Measurements from ENCODE around the gene ZCCHC3.

Gene ZCCHC3

DNA sequence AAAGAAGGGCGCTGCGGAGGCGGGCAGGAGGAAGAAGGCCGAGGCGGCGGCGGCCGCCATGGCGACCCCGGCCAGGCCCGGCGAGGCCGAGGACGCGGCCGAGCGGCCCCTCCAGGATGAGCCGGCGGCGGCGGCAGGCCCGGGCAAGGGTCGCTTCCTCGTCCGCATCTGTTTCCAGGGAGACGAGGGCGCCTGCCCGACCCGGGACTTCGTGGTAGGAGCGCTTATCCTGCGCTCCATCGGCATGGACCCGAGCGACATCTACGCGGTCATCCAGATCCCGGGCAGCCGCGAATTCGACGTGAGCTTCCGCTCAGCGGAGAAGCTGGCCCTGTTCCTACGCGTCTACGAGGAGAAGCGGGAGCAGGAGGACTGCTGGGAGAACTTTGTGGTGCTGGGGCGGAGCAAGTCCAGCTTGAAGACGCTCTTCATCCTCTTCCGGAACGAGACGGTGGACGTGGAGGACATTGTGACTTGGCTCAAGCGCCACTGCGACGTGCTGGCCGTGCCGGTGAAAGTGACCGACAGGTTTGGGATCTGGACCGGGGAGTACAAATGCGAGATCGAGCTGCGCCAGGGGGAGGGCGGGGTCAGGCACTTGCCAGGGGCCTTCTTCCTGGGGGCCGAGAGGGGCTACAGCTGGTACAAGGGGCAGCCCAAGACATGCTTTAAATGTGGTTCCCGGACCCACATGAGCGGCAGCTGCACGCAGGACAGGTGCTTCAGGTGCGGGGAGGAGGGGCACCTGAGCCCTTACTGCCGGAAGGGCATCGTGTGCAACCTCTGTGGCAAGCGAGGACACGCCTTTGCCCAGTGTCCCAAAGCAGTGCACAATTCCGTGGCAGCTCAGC, 780 bp downstream of the ZCCHC3 start:
- Histone ChIP-seq H3K4me3 (ENCODE audit: low read depth in 1 of 5, low read length in 5 of 5) (peak overlapping the region; percentile 85 to 95 (median 90)), H3K9me3 (ENCODE audit: control insufficient read depth in 5 of 5, low read length in 5 of 5) (no peaks in the 10 kb centered on the region), H3K4me1 (ENCODE audit: control insufficient read depth in 5 of 5, insufficient read depth in 5 of 5, low read length in 5 of 5) (peaks cover 7 to 43% (median 39%) of the 10 kb centered on the region in 5 donors), H3K27ac (ENCODE audit: low read depth, low read length) (peak overlapping the region; percentile 78), H3K27me3 (ENCODE audit: control insufficient read depth in 5 of 5, insufficient read depth in 4 of 5, low read length in 5 of 5) (no peaks in the 10 kb centered on the region), H3K9ac (ENCODE audit: low read length in 5 of 5) (peak overlapping the region; percentile 68 to 98 (median 91)), H3K36me3 (ENCODE audit: control insufficient read depth in 5 of 5, insufficient read depth in 5 of 5, low read length in 5 of 5) (peaks cover 0 to 8% (median 0%) of the 10 kb centered on the region in 5 donors)

GRCh38 chr20:298776-299391, 1.5 kb downstream of the ZCCHC3 start:
- peak overlapping the region; percentile 85 to 95 (median 90) for H3K4me3 ChIP-seq (ENCODE audit: low read depth in 1 of 5, low read length in 5 of 5)
- H3K36me3 ChIP-seq (ENCODE audit: control insufficient read depth in 5 of 5, insufficient read depth in 5 of 5, low read length in 5 of 5) = peaks cover 0 to 8% (median 0%) of the 10 kb centered on the region in 5 donors
- peak overlapping the region; percentile 78 for H3K27ac ChIP-seq (ENCODE audit: low read depth, low read length)
- H3K9ac ChIP-seq (ENCODE audit: low read length in 5 of 5) = peak overlapping the region; percentile 68 to 98 (median 91)
- H3K9me3 ChIP-seq (ENCODE audit: control insufficient read depth in 5 of 5, low read length in 5 of 5) = no peaks in the 10 kb centered on the region
- H3K4me1 ChIP-seq (ENCODE audit: control insufficient read depth in 5 of 5, insufficient read depth in 5 of 5, low read length in 5 of 5) = peaks cover 7 to 43% (median 39%) of the 10 kb centered on the region in 5 donors
- H3K27me3 ChIP-seq (ENCODE audit: control insufficient read depth in 5 of 5, insufficient read depth in 4 of 5, low read length in 5 of 5) = no peaks in the 10 kb centered on the region

DNA sequence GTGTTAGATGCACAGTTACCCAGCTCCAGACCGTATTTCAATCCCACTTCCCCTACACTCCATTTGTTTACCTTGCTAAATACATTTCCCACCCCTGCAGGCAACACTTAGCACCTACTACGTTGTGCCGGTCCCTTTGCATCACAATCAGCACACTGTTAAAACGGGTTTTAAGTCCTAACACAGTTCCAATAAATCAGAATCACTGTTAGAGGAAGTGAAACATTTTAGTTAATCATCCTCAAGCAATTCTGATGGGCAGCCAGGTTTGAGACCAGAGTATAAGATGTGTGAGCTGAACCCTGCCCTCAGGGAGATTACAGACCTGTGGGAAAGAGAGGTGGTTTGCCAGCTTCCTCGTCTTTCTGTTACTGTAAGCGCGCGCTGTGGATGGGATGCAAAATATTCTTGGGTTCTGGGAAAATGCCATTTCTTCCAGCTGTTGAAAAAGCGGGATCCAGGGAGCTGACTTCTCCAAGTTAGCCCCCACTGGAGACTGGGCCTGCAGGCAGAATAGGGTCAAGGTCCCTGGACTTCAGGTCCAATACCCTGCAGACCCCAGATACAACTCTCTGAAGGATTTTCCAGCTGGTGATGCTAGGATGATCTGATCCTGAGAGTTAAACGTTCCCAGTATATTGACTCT, 3.1 kb downstream of the ZCCHC3 start:
- Histone ChIP-seq H3K27ac (ENCODE audit: low read depth, low read length) (no peak overlapping the region), H3K9ac (ENCODE audit: low read length in 5 of 5) (peak overlapping the region in 1 of 5 donors; percentile 26), H3K9me3 (ENCODE audit: control insufficient read depth in 5 of 5, low read length in 5 of 5) (no peaks in the 10 kb centered on the region), H3K4me3 (ENCODE audit: low read depth in 1 of 5, low read length in 5 of 5) (no peak overlapping the region), H3K4me1 (ENCODE audit: control insufficient read depth in 5 of 5, insufficient read depth in 5 of 5, low read length in 5 of 5) (peaks cover 7 to 47% (median 39%) of the 10 kb centered on the region in 5 donors), H3K36me3 (ENCODE audit: control insufficient read depth in 5 of 5, insufficient read depth in 5 of 5, low read length in 5 of 5) (peaks cover 0 to 8% (median 0%) of the 10 kb centered on the region in 5 donors), H3K27me3 (ENCODE audit: control insufficient read depth in 5 of 5, insufficient read depth in 4 of 5, low read length in 5 of 5) (no peaks in the 10 kb centered on the region)

DNA sequence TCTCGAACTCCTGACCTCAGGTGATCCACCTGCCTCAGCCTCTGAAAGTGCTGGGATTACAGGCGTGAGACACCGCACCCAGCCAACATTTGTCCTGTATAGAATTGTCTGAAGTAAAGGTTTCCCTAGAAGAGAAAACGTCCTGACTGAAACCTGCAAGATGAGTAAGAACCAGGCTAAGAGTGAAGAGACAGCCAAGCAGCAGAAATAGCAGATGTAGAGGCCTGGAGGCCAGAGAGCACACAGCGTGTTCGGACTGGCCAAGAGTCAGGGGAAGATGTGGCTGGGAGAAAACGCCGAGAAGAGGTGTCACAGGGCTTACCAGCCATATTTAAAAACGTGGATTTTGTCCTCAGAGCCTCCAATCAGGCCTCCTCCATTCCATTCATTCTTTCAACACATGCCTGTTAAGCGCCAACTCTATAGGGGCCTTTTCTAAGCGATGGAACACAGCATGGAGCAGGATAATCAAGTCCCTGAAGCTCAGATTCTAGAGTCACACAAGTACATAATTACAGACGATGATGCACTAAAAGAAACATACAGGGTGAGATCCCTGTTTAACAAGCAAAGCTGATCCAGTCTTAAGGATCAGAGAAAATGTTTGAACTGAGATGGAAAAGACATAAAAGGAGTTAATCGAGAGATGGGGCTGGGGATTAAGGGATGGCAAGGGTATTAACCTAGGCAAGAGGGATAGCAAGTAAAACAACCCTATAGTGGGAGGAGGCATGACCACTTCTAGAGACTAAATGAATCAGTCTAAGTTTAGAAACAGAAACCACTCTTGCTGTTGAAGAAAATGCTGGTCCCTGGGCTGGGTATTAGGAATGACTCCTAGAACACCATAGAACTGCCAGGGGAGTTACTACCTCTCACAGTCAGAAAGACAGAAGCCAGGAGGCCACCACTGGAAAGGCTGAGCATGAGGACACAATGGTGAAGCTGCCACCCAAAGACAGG, 4.8 kb downstream of the ZCCHC3 start:
- Histone ChIP-seq H3K36me3 (ENCODE audit: control insufficient read depth in 5 of 5, insufficient read depth in 5 of 5, low read length in 5 of 5) (peaks cover 0 to 8% (median 0%) of the 10 kb centered on the region in 5 donors), H3K4me3 (ENCODE audit: low read depth in 1 of 5, low read length in 5 of 5) (no peak overlapping the region), H3K4me1 (ENCODE audit: control insufficient read depth in 5 of 5, insufficient read depth in 5 of 5, low read length in 5 of 5) (peaks cover 7 to 40% (median 35%) of the 10 kb centered on the region in 5 donors), H3K27ac (ENCODE audit: low read depth, low read length) (no peak overlapping the region), H3K9ac (ENCODE audit: low read length in 5 of 5) (no peak overlapping the region), H3K27me3 (ENCODE audit: control insufficient read depth in 5 of 5, insufficient read depth in 4 of 5, low read length in 5 of 5) (no peaks in the 10 kb centered on the region), H3K9me3 (ENCODE audit: control insufficient read depth in 5 of 5, low read length in 5 of 5) (no peaks in the 10 kb centered on the region)

- Histone ChIP-seq H3K9ac (ENCODE audit: low read length in 5 of 5) (no peak overlapping the region), H3K36me3 (ENCODE audit: control insufficient read depth in 5 of 5, insufficient read depth in 5 of 5, low read length in 5 of 5) (peaks cover 0 to 3% (median 0%) of the 10 kb centered on the region in 5 donors), H3K9me3 (ENCODE audit: control insufficient read depth in 5 of 5, low read length in 5 of 5) (no peaks in the 10 kb centered on the region), H3K4me3 (ENCODE audit: low read depth in 1 of 5, low read length in 5 of 5) (no peak overlapping the region), H3K4me1 (ENCODE audit: control insufficient read depth in 5 of 5, insufficient read depth in 5 of 5, low read length in 5 of 5) (peaks cover 0 to 26% (median 20%) of the 10 kb centered on the region in 5 donors), H3K27me3 (ENCODE audit: control insufficient read depth in 5 of 5, insufficient read depth in 4 of 5, low read length in 5 of 5) (no peaks in the 10 kb centered on the region), H3K27ac (ENCODE audit: low read depth, low read length) (no peak overlapping the region)
Measured at GRCh38 chr20:305745-306144, 8.4 kb downstream of the ZCCHC3 start.

- Histone ChIP-seq H3K4me1 (ENCODE audit: control insufficient read depth in 5 of 5, insufficient read depth in 5 of 5, low read length in 5 of 5) (peaks cover 0 to 21% (median 15%) of the 10 kb centered on the region in 5 donors), H3K36me3 (ENCODE audit: control insufficient read depth in 5 of 5, insufficient read depth in 5 of 5, low read length in 5 of 5) (no peaks in the 10 kb centered on the region), H3K9ac (ENCODE audit: low read length in 5 of 5) (no peak overlapping the region), H3K27me3 (ENCODE audit: control insufficient read depth in 5 of 5, insufficient read depth in 4 of 5, low read length in 5 of 5) (no peaks in the 10 kb centered on the region), H3K27ac (ENCODE audit: low read depth, low read length) (no peak overlapping the region), H3K9me3 (ENCODE audit: control insufficient read depth in 5 of 5, low read length in 5 of 5) (no peaks in the 10 kb centered on the region), H3K4me3 (ENCODE audit: low read depth in 1 of 5, low read length in 5 of 5) (no peak overlapping the region)
Measured at GRCh38 chr20:308427-309038, 11.2 kb downstream of the ZCCHC3 start.

- Histone ChIP-seq H3K27ac (ENCODE audit: low read depth, low read length) (peak overlapping the region; percentile 58), H3K9me3 (ENCODE audit: control insufficient read depth in 5 of 5, low read length in 5 of 5) (no peaks in the 10 kb centered on the region), H3K9ac (ENCODE audit: low read length in 5 of 5) (peak overlapping the region in 3 of 5 donors; percentile 2 to 32 (median 14)), H3K4me3 (ENCODE audit: low read depth in 1 of 5, low read length in 5 of 5) (peak overlapping the region; percentile 40 to 64 (median 56)), H3K36me3 (ENCODE audit: control insufficient read depth in 5 of 5, insufficient read depth in 5 of 5, low read length in 5 of 5) (no peaks in the 10 kb centered on the region), H3K27me3 (ENCODE audit: control insufficient read depth in 5 of 5, insufficient read depth in 4 of 5, low read length in 5 of 5) (no peaks in the 10 kb centered on the region), H3K4me1 (ENCODE audit: control insufficient read depth in 5 of 5, insufficient read depth in 5 of 5, low read length in 5 of 5) (peaks cover 0 to 21% (median 15%) of the 10 kb centered on the region in 5 donors)
Measured at GRCh38 chr20:309306-309840, 12.0 kb downstream of the ZCCHC3 start.

DNA sequence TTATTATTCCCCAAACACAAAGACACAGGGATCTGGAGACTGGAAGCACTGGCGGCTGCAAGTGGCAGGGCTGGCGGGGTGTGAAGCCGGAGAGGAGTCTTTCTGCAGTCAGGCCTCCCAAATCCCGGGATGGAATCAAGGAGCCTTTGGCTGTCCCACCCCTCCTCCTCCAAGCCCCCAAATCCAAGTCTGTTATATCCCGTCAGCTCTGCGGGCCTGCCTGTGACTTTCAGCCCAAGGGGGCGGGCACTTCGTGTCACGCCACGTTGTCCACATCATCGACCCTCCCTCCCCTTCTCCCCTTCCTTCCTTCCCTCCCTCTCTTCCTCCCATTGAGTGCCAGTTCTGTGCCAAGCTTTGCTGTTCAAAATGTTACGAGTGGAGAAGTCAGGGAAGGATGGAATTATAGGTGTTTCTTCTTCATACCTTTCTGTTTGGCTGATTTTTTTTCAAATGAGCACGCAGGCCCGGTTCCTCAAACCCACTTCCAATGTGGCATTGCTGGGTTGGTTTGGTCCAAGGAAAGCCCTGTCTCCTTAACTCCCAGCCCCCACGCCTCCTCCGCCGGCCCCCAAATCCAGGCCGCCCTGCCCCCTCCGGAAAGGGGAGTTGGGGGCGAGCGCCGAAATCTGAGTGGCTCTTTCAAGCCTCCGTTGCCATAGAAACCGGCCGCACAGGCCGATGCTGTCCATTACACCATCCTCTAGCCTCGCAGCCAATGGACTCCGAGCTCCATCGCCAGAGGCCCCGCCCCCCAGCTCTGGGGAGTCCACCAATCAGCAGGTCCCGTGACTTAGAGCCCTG, 12.7 kb downstream of the ZCCHC3 start:
- no peaks in the 10 kb centered on the region for H3K9me3 ChIP-seq (ENCODE audit: control insufficient read depth in 5 of 5, low read length in 5 of 5)
- H3K27me3 ChIP-seq (ENCODE audit: control insufficient read depth in 5 of 5, insufficient read depth in 4 of 5, low read length in 5 of 5) = no peaks in the 10 kb centered on the region
- H3K4me3 ChIP-seq (ENCODE audit: low read depth in 1 of 5, low read length in 5 of 5) = peak overlapping the region; percentile 40 to 64 (median 56)
- no peaks in the 10 kb centered on the region for H3K36me3 ChIP-seq (ENCODE audit: control insufficient read depth in 5 of 5, insufficient read depth in 5 of 5, low read length in 5 of 5)
- peak overlapping the region; percentile 58 for H3K27ac ChIP-seq (ENCODE audit: low read depth, low read length)
- H3K4me1 ChIP-seq (ENCODE audit: control insufficient read depth in 5 of 5, insufficient read depth in 5 of 5, low read length in 5 of 5) = peaks cover 0 to 18% (median 15%) of the 10 kb centered on the region in 5 donors
- H3K9ac ChIP-seq (ENCODE audit: low read length in 5 of 5) = peak overlapping the region in 3 of 5 donors; percentile 2 to 32 (median 14)

Data from subcutaneous abdominal adipose tissue (tissue), 5 donors.